HepG2 (cell line): ENCODE results near the gene CNPPD1. TPM values are rescaled to one million over a fixed set of nuclear protein-coding genes. Genes with fewer than 3 reads are reported as not detected.

Source experiments
- ATAC-seq: fragments of 200-7000 bp; cut with Tn5 transposase; 3 replicates; pipeline ENCODE4 v1.9.1; 2020; ENCODE audit warnings: mild to moderate bottlenecking, moderate library complexity
- BruUV-seq: library from RNA; stranded (reverse); fragments of 400-500 nt; replicated peaks from 2 replicates; lab custom pipeline; 2021; lab: Mats Ljungman, UMichigan
- CTCF ChIA-PET: fragments of 300-600 bp; formaldehyde crosslinking; extraction: SDS; loops from one replicate; lab custom pipeline; 2021; ENCODE audit warnings: low total read pairs, inconsistent platforms, low intra/inter-chr PET ratio; lab: Yijun Ruan, JAX
- POLR2A ChIA-PET: fragments of 350-600 bp; sonication (Branson Sonifier 250); formaldehyde crosslinking; loops from one replicate; lab custom pipeline; 2020; ENCODE audit warnings: antibody characterized with exemption, inconsistent platforms; lab: Yijun Ruan, JAX
- DNase-seq: peaks from one replicate; pipeline ENCODE4 v3.0.0-alpha.2; 2015; ENCODE audit warnings: low spot score
- FAIRE-seq: peaks from 3 replicates; lab custom pipeline; 2011; peaks lifted over from hg19 to GRCh38; lab: Jason Lieb, UNC
- H2AFZ ChIP-seq: one replicate; pipeline ENCODE4 v1.6.1; 2011; ENCODE audit warnings: low read length, inconsistent platforms
- H3K27ac ChIP-seq: fragments of 300-600 bp; 3 replicates; pipeline ENCODE4 v1.8.0; 2011; ENCODE audit warnings: mixed run types, mild to moderate bottlenecking, mixed read lengths, low read length, inconsistent platforms; ENCODE audit not compliant: insufficient read depth; ENCODE audit errors: extremely low read length
- H3K27me3 ChIP-seq, 2 experiments: fragments of 200-600 bp in 1 of 2; 2 replicates in 1 of 2; 3 replicates in 1 of 2; pipeline versions ENCODE4 v1.6.0 to v1.8.0; 2011; ENCODE audit warnings: low read length in 2 of 2, mild to moderate bottlenecking in 2 of 2, moderate library complexity in 2 of 2, inconsistent platforms in 1 of 2; ENCODE audit not compliant: insufficient read depth in 2 of 2, control insufficient read depth in 1 of 2
- H3K36me3 ChIP-seq, 2 experiments: fragments of 200-600 bp in 1 of 2; replicated peaks in 1 of 2; 2 replicates in 1 of 2; 3 replicates in 1 of 2; pipeline versions ENCODE4 v1.5.1 to v1.8.0; 2011; ENCODE audit warnings: low read length in 2 of 2, inconsistent platforms in 1 of 2; ENCODE audit not compliant: insufficient read depth in 2 of 2, control insufficient read depth in 1 of 2
- H3K4me1 ChIP-seq: 2 replicates; pipeline ENCODE4 v1.5.1; 2012; ENCODE audit warnings: low read length, inconsistent platforms; ENCODE audit not compliant: insufficient read depth
- H3K4me2 ChIP-seq: 2 replicates; pipeline ENCODE4 v1.6.0; 2011; ENCODE audit warnings: low read depth, low read length, inconsistent platforms
- H3K4me3 ChIP-seq, 3 experiments: fragments of 200-600 bp in 1 of 3; sonication (generic), shearing (Covaris generic) in 1 of 3; replicated peaks in 1 of 3; 2 replicates each; pipeline ENCODE4 v1.5.1; 2011 to 2016; ENCODE audit warnings: low read length in 3 of 3, inconsistent platforms in 2 of 3, low read depth in 2 of 3, mild to moderate bottlenecking in 2 of 3, control low read depth in 1 of 3, mixed read lengths in 1 of 3; ENCODE audit not compliant: insufficient read depth in 1 of 3
- H3K79me2 ChIP-seq: one replicate; pipeline ENCODE4 v1.6.1; 2011; ENCODE audit warnings: low read length, inconsistent platforms; ENCODE audit not compliant: insufficient read depth
- H3K9ac ChIP-seq: 2 replicates; pipeline ENCODE4 v1.6.0; 2011; ENCODE audit warnings: mild to moderate bottlenecking, low read depth, low read length, inconsistent platforms; ENCODE audit not compliant: insufficient read depth
- H3K9me3 ChIP-seq: 2 replicates; pipeline ENCODE4 v1.5.1; 2012; ENCODE audit warnings: mild to moderate bottlenecking, low read length
- H4K20me1 ChIP-seq: 2 replicates; pipeline ENCODE4 v1.6.0; 2011; ENCODE audit warnings: inconsistent platforms, mild to moderate bottlenecking, low read length, moderate library complexity; ENCODE audit not compliant: insufficient read depth
- AHR ChIP-seq: IDR thresholded peaks from 2 replicates; pipeline ENCODE4 v1.6.1; 2018; ENCODE audit warnings: missing genetic modification reagents, missing compliant biosample characterization
- E2F2 ChIP-seq: sonication (generic); formaldehyde crosslinking; IDR thresholded peaks from 2 replicates; pipeline ENCODE4 v1.4.0; 2020; ENCODE audit warnings: missing genetic modification reagents, borderline replicate concordance
- KLF11 ChIP-seq: IDR thresholded peaks from 2 replicates; pipeline ENCODE4 v1.6.1; 2016; ENCODE audit warnings: missing compliant biosample characterization
- PAX8 ChIP-seq: sonication (generic); formaldehyde crosslinking; IDR thresholded peaks from 2 replicates; pipeline ENCODE4 v1.8.0; 2022; ENCODE audit warnings: mild to moderate bottlenecking, missing genetic modification reagents, borderline replicate concordance
- POGZ ChIP-seq: sonication (generic); formaldehyde crosslinking; IDR thresholded peaks from 2 replicates; pipeline ENCODE4 v1.4.0; 2020; ENCODE audit warnings: mild to moderate bottlenecking, missing genetic modification reagents
- ZBTB34 ChIP-seq: sonication (generic); formaldehyde crosslinking; IDR thresholded peaks from 2 replicates; pipeline ENCODE4 v1.8.0; 2022; ENCODE audit warnings: mild to moderate bottlenecking, missing genetic modification reagents
- ZNF10 ChIP-seq: sonication (generic); formaldehyde crosslinking; IDR thresholded peaks from 2 replicates; pipeline ENCODE4 v1.4.0; 2020; ENCODE audit warnings: mild to moderate bottlenecking, low read depth, missing genetic modification reagents, borderline replicate concordance
- ZNF354B ChIP-seq: sonication (generic); formaldehyde crosslinking; IDR thresholded peaks from 2 replicates; pipeline ENCODE4 v1.8.0; 2022; ENCODE audit warnings: mild to moderate bottlenecking, missing genetic modification reagents
- ZNF768 ChIP-seq: sonication (generic); formaldehyde crosslinking; IDR thresholded peaks from 2 replicates; pipeline ENCODE4 v1.4.0; 2020; ENCODE audit warnings: missing genetic modification reagents
- WGBS: methylation state at CpG from one replicate; pipeline ENCODE4 v1.1.6; 2017; ENCODE audit warnings: low lambda C conversion rate; 5-methylcytosine and 5-hydroxymethylcytosine counted together
- in situ Hi-C: cut with HindIII; loops from 2 replicates; pipeline ENCODE4 v1.10.0; 2017; ENCODE audit warnings: low pct_unique_long_range_greater_than_20kb; ENCODE audit not compliant: extremely low pct_ligation_motif_present
- intact Hi-C: fragments of 100-400 bp; cut with micrococcal nuclease; formaldehyde crosslinking; loops from one replicate; pipeline ENCODE4 v1.10.0; 2022; ENCODE audit not compliant: unreplicated experiment
- polyA plus RNA-seq, 8 experiments: library from polyadenylated mRNA; depleted of rRNA in 3 of 8; stranded (reverse) in 7 of 8; unstranded in 1 of 8; fragments of >200 nt; fragmentation: Illumina TruSeq in 4 of 8; extraction: Trizol in 4 of 8; gene quantifications; 2 replicates each; pipeline versions ENCODE4 v1.2.1 to v1.2.3, GENCODE V29; 2011 to 2016; ENCODE audit warnings: low read depth in 4 of 8, missing spikeins in 1 of 8, mixed read lengths in 1 of 8; ENCODE audit not compliant: insufficient read depth in 1 of 8
- total RNA-seq, 5 experiments: library from RNA; depleted of rRNA; stranded (reverse); fragments of >200 nt; fragmentation: Illumina TruSeq; extraction: Trizol; gene quantifications; 2 replicates each; pipeline ENCODE4 v1.2.3, GENCODE V29; 2016; ENCODE audit warnings: low read depth in 1 of 5

Gene CNPPD1
- total and polyA plus RNA-seq, 2 of the 13 experiments (the other 11 are each of a cell fraction or from before 2014, with no cell fraction given), result 35.5 to 49.4 TPM

- H3K27ac ChIP-seq, result no peak overlapping the region
- no peaks in the 10 kb centered on the region for H3K79me2 ChIP-seq
- FAIRE-seq (no peak), DNase-seq (no peak), ATAC-seq (no peak)
- H4K20me1 ChIP-seq, result no peaks in the 10 kb centered on the region
- in situ Hi-C loops (loop anchor here (5.0 kb wide), 1 partner anchor 100 kb away; no protein-coding TSS in a partner anchor), intact Hi-C loops (no loop called here)
- H3K4me3 ChIP-seq, result no peak overlapping the region
- TF ChIP-seq POGZ (no peak), AHR (no peak), ZNF354B (CRISPR knock-in tag) (no peak), PAX8 (no peak), E2F2 (CRISPR knock-in tag) (no peak), ZBTB34 (no peak), KLF11 (no peak), ZNF10 (no peak), ZNF768 (CRISPR knock-in tag) (no peak)
- WGBS, result 83% methylated on average over 8 of the region's 8 CpGs
- H2AFZ ChIP-seq, result no peak overlapping the region
- peaks cover 6 to 25% of the 10 kb centered on the region in 2 experiments for H3K36me3 ChIP-seq
- H3K9ac ChIP-seq, result no peak overlapping the region
- no peak overlapping the region for H3K4me2 ChIP-seq
- no TSS peak for BruUV-seq
- peaks cover 18% of the 10 kb centered on the region for H3K4me1 ChIP-seq
- ChIA-PET POLR2A (no interaction called here), CTCF (interaction anchor here (4.4 kb wide), 1 partner anchor 138 kb away, joined by 50 read pairs; no protein-coding TSS in a partner anchor)
- H3K9me3 ChIP-seq, result no peaks in the 10 kb centered on the region
- H3K27me3 ChIP-seq, result no peaks in the 10 kb centered on the region
Observed at GRCh38 chr2:219157396-219157795, 19.3 kb downstream of the CNPPD1 start.
